Muscle of leg (tissue), 11 donors: ENCODE data around the gene PRKD2. TPM values are rescaled to one million over a fixed set of nuclear protein-coding genes. Genes with fewer than 3 reads are reported as not detected.

ENCODE experiments used
- DNase-seq: peaks from one replicate; pipeline ENCODE4 v3.0.0; 2013
- H3K27ac ChIP-seq: one replicate; pipeline ENCODE4 v1.5.1; 2013; ENCODE audit warnings: mild to moderate bottlenecking, low read length, control low read depth
- H3K27me3 ChIP-seq: one replicate; pipeline ENCODE4 v1.6.1; 2013; ENCODE audit warnings: low read length; ENCODE audit not compliant: control insufficient read depth, insufficient read depth
- H3K36me3 ChIP-seq: one replicate; pipeline ENCODE4 v1.6.1; 2013; ENCODE audit warnings: low read length; ENCODE audit not compliant: control insufficient read depth, insufficient read depth
- H3K4me1 ChIP-seq: one replicate; pipeline ENCODE4 v1.6.1; 2013; ENCODE audit warnings: low read length; ENCODE audit not compliant: control insufficient read depth, insufficient read depth
- H3K4me3 ChIP-seq: one replicate; pipeline ENCODE4 v1.5.1; 2013; ENCODE audit warnings: low read length, control low read depth
- H3K9me3 ChIP-seq: replicated peaks from 2 replicates; pipeline ENCODE4 v1.6.1; 2013; ENCODE audit warnings: low read depth, low read length; ENCODE audit not compliant: control insufficient read depth
- WGBS: methylation state at CpG from one replicate; pipeline ENCODE4 v1.1.5; 2013; ENCODE audit warnings: missing lambda C conversion rate; ENCODE audit not compliant: insufficient coverage; 5-methylcytosine and 5-hydroxymethylcytosine counted together
- polyA plus RNA-seq, 8 donors: library from polyadenylated mRNA; unstranded; fragments of 120-200 nt; gene quantifications; one replicate each; pipeline versions ENCODE4 v1.2.1 to v1.2.3, GENCODE V29; 2013; ENCODE audit warnings: inconsistent platforms in 1 of 8, low replicate concordance in 1 of 8; ENCODE audit not compliant: insufficient read length in 8 of 8, insufficient read depth in 1 of 8
- total RNA-seq: library from RNA; stranded (reverse); fragments of 120-200 nt; gene quantifications from one replicate; pipeline ENCODE4 v1.2.4, GENCODE V29; 2013

Gene PRKD2
- total and polyA plus RNA-seq, 9 donors = 12.1 to 29.8 (median 23.9) TPM

GRCh38 chr19:46648961-46649960 lies 67.7 kb downstream of the PRKD2 start:
- WGBS = 39% methylated on average over 128 of the region's 144 CpGs
- Histone ChIP-seq H3K4me1 (peaks cover 3% of the 10 kb centered on the region), H3K27ac (no peak overlapping the region), H3K4me3 (no peak overlapping the region), H3K36me3 (peaks cover 14% of the 10 kb centered on the region), H3K9me3 (peaks cover 13% of the 10 kb centered on the region), H3K27me3 (peaks cover 29% of the 10 kb centered on the region)
- no peak for DNase-seq

GRCh38 chr19:46648060-46648960 lies 68.6 kb downstream of the PRKD2 start:
- WGBS = 47% methylated on average over 60 of the region's 63 CpGs
- H3K4me3 ChIP-seq = no peak overlapping the region
- peaks cover 13% of the 10 kb centered on the region for H3K9me3 ChIP-seq
- H3K27ac ChIP-seq = no peak overlapping the region
- peaks cover 3% of the 10 kb centered on the region for H3K4me1 ChIP-seq
- H3K27me3 ChIP-seq = peaks cover 29% of the 10 kb centered on the region
- peak; percentile 18 for DNase-seq
- peaks cover 14% of the 10 kb centered on the region for H3K36me3 ChIP-seq

- peaks cover 3% of the 10 kb centered on the region for H3K4me1 ChIP-seq
- no peak for DNase-seq
- H3K9me3 ChIP-seq = peaks cover 13% of the 10 kb centered on the region
- H3K27ac ChIP-seq = no peak overlapping the region
- peaks cover 7% of the 10 kb centered on the region for H3K36me3 ChIP-seq
- WGBS = no CpG with 5 or more reads among the region's 3 CpGs
- H3K4me3 ChIP-seq = no peak overlapping the region
- H3K27me3 ChIP-seq = peaks cover 29% of the 10 kb centered on the region
These were observed 70.5 kb downstream of the PRKD2 start for GRCh38 chr19:46646402-46646801.

GRCh38 chr19:46644720-46645119 lies 72.2 kb downstream of the PRKD2 start:
- Histone ChIP-seq H3K9me3 (peaks cover 13% of the 10 kb centered on the region), H3K27me3 (peaks cover 26% of the 10 kb centered on the region), H3K4me3 (no peak overlapping the region), H3K27ac (peak overlapping the region; percentile 51), H3K4me1 (peaks cover 9% of the 10 kb centered on the region), H3K36me3 (peaks cover 7% of the 10 kb centered on the region)
- WGBS = no CpG with 5 or more reads among the region's 3 CpGs
- DNase-seq = peak; percentile 70

- Histone ChIP-seq H3K4me3 (no peak overlapping the region), H3K9me3 (no peaks in the 10 kb centered on the region), H3K4me1 (peaks cover 27% of the 10 kb centered on the region), H3K27me3 (peaks cover 31% of the 10 kb centered on the region), H3K36me3 (no peaks in the 10 kb centered on the region), H3K27ac (no peak overlapping the region)
- 67% methylated on average over 1 of the region's 2 CpGs for WGBS
- DNase-seq = no peak
These were observed 76.3 kb downstream of the PRKD2 start for GRCh38 chr19:46640656-46641055.

GRCh38 chr19:46639358-46640182 lies 77.3 kb downstream of the PRKD2 start:
- peak; percentile 93 for DNase-seq
- Histone ChIP-seq H3K27me3 (peaks cover 39% of the 10 kb centered on the region), H3K4me3 (peak overlapping the region; percentile 48), H3K9me3 (no peaks in the 10 kb centered on the region), H3K4me1 (peaks cover 30% of the 10 kb centered on the region), H3K27ac (peak overlapping the region; percentile 95), H3K36me3 (no peaks in the 10 kb centered on the region)
- WGBS = 0% methylated on average over 19 of the region's 49 CpGs

GRCh38 chr19:46637224-46637623 lies 79.7 kb downstream of the PRKD2 start:
- Histone ChIP-seq H3K9me3 (no peaks in the 10 kb centered on the region), H3K4me1 (peaks cover 43% of the 10 kb centered on the region), H3K27ac (no peak overlapping the region), H3K27me3 (peaks cover 55% of the 10 kb centered on the region), H3K4me3 (no peak overlapping the region), H3K36me3 (no peaks in the 10 kb centered on the region)
- no peak for DNase-seq
- WGBS = 75% methylated on average over 14 of the region's 14 CpGs

- no peak within 1 kb of the TSS for H3K4me3 ChIP-seq
- H3K27ac ChIP-seq = no peak within 1 kb of the TSS
- 35% methylated on average over 27 of the region's 34 CpGs for WGBS
- peaks cover 55% of the 10 kb centered on the region for H3K27me3 ChIP-seq
- no peaks in the 10 kb centered on the region for H3K36me3 ChIP-seq
- no peaks in the 10 kb centered on the region for H3K9me3 ChIP-seq
- peaks cover 50% of the 10 kb centered on the region for H3K4me1 ChIP-seq
- DNase-seq = no peak
These were observed 80.8 kb downstream of the PRKD2 start, which contains the start of gene GNG8 for GRCh38 chr19:46635920-46636761. Gene GNG8, minus strand, starts transcription at chr19:46636202. Its CDS starts 1,520 bp downstream, at chr19:46634682.
